ENCODE data around the gene NT5C2. TPM values are rescaled to one million over a fixed set of nuclear protein-coding genes. Genes with fewer than 3 reads are reported as not detected.
"Not testable (repeated sequence)": the region's sequence is repeated elsewhere in the genome, so short reads cannot be mapped to it uniquely, and the experiment has no call there.

NT5C2 gene
- total RNA-seq, 1 experiment from 2014 or later: 74.6 TPM

DNA sequence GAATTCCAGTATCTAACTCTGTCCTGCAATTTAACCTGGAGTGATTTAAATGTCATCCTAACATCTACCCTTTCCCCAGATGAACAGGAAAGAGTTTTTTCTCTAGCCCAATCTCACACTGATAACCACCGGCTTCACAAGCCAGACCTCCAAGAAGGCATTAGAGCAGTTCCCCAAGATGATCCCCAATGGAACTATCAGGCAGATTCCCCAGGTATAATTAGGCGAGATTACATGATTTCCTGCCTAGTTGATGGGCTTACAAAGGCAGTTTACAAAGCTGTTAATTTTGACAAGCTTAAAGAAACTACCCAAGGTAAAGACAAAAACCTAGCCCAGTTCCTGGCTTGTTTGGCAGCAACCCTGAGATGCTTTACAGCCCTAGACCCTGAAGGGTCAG, 14.1 kb upstream of the NT5C2 start:
- Histone ChIP-seq H4K20me1 (ENCODE audit: low read length) (no peaks in the 10 kb centered on the region), H2AFZ (ENCODE audit: low read length) (no peak overlapping the region), H3K27me3 (ENCODE audit: low read length) (no peaks in the 10 kb centered on the region), H3K4me2 (ENCODE audit: low read length) (no peak overlapping the region), H3K9ac (ENCODE audit: low read length) (no peak overlapping the region), H3F3A (ENCODE audit: low read length, unreplicated experiment) (no peaks in the 10 kb centered on the region), H3K9me3 (ENCODE audit: low read length) (no peaks in the 10 kb centered on the region), H3K4me1 (ENCODE audit: insufficient read depth, low read length) (no peaks in the 10 kb centered on the region), H3K79me2 (ENCODE audit: low read length) (no peaks in the 10 kb centered on the region), H3K4me3 (ENCODE audit: low read length) (no peak overlapping the region), H3K9me2 (replicated peaks; ENCODE audit: low read length) (no peaks in the 10 kb centered on the region), H3K27ac (ENCODE audit: low read length) (no peak overlapping the region), H3K36me3 (ENCODE audit: low read depth, low read length) (no peaks in the 10 kb centered on the region)
- BruUV-seq (replicated peaks): no TSS peak
- DNase-seq: no peak
- POLR2A ChIA-PET (ENCODE audit: unreplicated experiment): no interaction called here
- ATAC-seq: no peak
- TF ChIP-seq CTCF (conservative IDR thresholded peaks at IDR 0.05; ENCODE audit: low read depth, low read length) (no peak), EZH2 (IDR thresholded peaks at IDR 0.05; ENCODE audit: low read length, unreplicated experiment) (no peak), EZH2phosphoT487 (IDR thresholded peaks at IDR 0.05; ENCODE audit: borderline replicate concordance, low read length) (no peak)
- CTCF ChIA-PET: no interaction called here
- intact Hi-C loops (cut with micrococcal nuclease): no loop called here

DNA sequence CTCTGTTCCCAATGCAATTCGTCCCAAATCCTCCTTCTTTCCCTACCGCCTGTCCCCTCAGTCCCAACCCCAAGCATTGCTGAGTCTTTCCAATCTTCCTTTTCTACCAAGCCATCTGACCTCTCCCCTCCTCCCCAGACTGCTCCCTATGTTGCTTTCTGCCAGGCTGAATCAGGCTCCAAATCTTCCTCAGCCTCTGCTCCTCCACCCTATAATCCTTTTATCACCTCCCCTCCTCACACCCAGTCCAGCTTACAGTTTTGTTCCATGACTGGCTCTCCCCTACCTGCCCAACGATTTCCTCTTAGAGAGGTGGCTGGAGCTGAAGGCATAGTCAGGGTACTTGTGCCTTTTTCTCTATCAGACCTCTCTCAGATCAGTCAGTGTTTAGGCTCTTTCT, 13.6 kb upstream of the NT5C2 start:
- H3F3A ChIP-seq (ENCODE audit: low read length, unreplicated experiment); BruUV-seq (replicated peaks); intact Hi-C loops (cut with micrococcal nuclease); H3K36me3 ChIP-seq (ENCODE audit: low read depth, low read length); H3K4me1 ChIP-seq (ENCODE audit: insufficient read depth, low read length); H3K79me2 ChIP-seq (ENCODE audit: low read length); H3K9me3 ChIP-seq (ENCODE audit: low read length); DNase-seq; H2AFZ ChIP-seq (ENCODE audit: low read length); H3K9ac ChIP-seq (ENCODE audit: low read length); H4K20me1 ChIP-seq (ENCODE audit: low read length); H3K4me2 ChIP-seq (ENCODE audit: low read length); H3K27me3 ChIP-seq (ENCODE audit: low read length); CTCF ChIA-PET; ATAC-seq; POLR2A ChIA-PET (ENCODE audit: unreplicated experiment); H3K27ac ChIP-seq (ENCODE audit: low read length); H3K9me2 ChIP-seq (replicated peaks; ENCODE audit: low read length); H3K4me3 ChIP-seq (ENCODE audit: low read length): not testable (repeated sequence)

GRCh38 chr10:103205401-103205800, 12.3 kb upstream of the NT5C2 start:
- CTCF ChIA-PET; H3K4me2 ChIP-seq (ENCODE audit: low read length); H3K27me3 ChIP-seq (ENCODE audit: low read length); H3K4me1 ChIP-seq (ENCODE audit: insufficient read depth, low read length); intact Hi-C loops (cut with micrococcal nuclease); H3K79me2 ChIP-seq (ENCODE audit: low read length); ATAC-seq; H4K20me1 ChIP-seq (ENCODE audit: low read length); H3K9me3 ChIP-seq (ENCODE audit: low read length); H3K36me3 ChIP-seq (ENCODE audit: low read depth, low read length); H3K27ac ChIP-seq (ENCODE audit: low read length); H3K4me3 ChIP-seq (ENCODE audit: low read length); H2AFZ ChIP-seq (ENCODE audit: low read length); H3K9me2 ChIP-seq (replicated peaks; ENCODE audit: low read length); BruUV-seq (replicated peaks); H3F3A ChIP-seq (ENCODE audit: low read length, unreplicated experiment); POLR2A ChIA-PET (ENCODE audit: unreplicated experiment); H3K9ac ChIP-seq (ENCODE audit: low read length); DNase-seq: not testable (repeated sequence)

Data from PC-3 (cell line).